Pons (tissue), 1 donor: Measurements from ENCODE around the gene CFAP410.
"Not testable (repeated sequence)": the region's sequence is repeated elsewhere in the genome, so short reads cannot be mapped to it uniquely, and the experiment has no call there.

Source experiments
- DNase-seq: peaks from one replicate; pipeline ENCODE4 v3.0.0-alpha.2; 2016; ENCODE audit warnings: low spot score

The CFAP410 gene

DNA sequence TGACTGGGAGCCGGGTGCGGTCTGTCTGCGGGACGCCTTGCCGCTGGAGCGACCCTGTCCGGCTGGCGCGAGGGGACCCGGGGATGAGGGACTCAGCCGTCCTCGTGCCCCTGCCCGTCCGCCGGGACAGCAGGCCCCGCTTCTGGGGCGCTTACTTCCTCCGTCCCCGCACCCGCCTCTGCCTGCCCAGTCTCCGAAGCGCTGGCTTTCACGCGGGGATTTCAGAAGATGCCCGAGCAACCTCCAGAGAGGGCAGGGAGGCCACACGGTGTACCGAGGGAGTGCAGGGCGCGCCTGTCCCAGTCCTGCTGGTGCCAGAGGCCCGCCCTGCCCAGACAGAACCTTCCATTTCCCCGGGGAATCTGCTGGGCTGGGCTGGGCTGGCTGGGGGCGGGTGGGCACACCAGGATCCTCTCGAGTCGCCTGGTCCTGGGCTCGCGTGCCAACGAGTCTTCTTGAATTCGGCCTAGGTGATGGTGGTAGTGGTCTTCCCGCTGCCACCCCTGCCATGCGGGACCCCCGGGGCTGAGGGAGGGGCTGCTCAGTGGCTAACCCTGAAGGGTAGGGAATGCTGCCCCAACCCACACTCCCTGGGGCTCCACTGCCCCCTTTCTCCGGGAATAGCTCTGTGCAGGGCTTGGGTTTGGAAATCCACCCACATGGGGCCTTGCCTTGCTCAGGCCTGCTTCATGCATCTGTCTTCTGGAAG, 11.7 kb upstream of the CFAP410 start:
- DNase-seq = no peak

DNA sequence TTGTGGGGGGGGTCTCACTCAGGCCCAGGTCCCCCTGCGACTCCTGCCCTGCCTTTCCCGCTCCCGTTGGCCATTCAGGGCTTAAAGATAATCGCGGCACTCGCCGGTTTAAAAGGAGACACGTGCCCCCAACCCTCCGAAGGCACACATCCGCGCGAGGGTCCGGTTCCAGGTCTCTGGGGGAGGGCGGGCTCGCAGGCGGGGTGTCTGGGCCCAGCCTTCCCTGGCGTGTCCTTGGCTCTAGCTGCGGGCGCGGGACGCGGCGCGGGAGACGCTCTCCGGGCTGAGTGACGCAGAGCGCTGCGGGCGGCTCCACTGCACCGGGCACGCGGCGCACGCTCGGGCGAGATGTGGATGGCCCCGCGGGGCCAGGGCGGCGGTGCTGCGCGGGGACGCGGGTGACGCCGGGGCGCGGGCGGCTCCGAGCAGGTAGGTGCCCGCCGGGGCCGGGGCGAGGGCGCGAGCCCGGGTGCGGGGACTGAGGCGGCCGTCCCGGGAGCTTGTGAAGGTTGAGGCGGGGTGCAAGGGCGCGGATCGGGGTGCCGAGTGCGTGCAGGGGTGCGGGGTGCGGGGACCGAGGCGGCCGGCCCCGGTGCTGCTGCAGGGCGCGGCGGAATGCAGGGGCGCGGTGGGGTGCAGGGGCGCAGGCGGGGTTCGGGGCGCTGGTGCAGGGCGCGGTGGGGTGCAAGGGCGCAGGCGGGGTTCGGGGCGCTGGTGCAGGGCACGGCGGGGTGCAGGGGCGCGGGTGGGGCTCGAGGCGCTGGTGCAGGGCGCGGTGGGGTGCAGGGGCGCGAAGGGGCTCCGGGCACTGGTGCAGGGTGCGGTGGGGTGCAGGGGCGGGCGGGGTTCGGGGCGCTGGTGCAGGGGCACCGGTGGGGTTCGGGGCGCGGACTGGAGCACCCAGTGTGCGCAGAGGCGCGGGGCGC, 10.9 kb upstream of the CFAP410 start:
- no peak for DNase-seq

DNA sequence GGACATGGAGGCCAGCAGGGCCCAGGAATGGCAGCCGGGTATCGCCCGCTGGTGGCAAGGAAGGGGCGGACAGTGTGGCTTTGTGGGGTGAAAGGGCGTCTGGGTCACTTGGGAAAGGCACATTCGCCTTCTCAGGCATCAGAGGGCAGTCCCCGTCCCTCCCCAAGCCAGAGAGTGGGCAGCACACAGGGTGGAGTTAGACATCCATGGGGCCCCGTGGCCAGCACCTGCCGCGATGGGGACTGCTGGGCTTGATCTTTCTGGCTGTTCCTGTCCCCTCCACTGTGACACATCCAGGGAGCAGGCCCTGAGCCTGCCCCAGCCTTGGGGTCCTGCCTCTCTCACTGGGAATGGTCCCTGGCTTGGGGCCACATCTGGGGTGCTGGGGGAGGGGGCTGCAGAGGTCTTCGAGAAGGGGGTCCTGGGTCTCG, 10.2 kb upstream of the CFAP410 start:
- DNase-seq = no peak

DNA sequence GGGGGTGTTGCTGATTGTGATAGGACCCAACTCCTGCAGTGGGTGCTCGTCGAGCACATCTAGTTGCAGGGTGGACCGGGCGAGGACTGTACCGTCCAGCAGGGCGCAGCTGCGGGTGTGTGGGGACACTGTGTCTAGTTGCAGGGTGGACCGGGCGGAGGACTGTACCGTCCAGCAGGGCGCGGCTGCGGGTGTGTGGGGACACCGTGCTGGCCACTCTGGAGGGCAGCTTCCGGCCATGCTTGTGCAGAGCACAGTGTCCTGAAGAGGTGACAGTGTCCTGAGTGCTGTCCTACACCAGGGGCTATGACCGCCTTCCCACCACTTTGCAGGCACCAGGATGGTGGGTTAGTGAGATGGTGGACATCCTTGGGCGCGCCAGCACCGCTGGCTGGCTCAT, 9.7 kb upstream of the CFAP410 start:
- DNase-seq = no peak

DNA sequence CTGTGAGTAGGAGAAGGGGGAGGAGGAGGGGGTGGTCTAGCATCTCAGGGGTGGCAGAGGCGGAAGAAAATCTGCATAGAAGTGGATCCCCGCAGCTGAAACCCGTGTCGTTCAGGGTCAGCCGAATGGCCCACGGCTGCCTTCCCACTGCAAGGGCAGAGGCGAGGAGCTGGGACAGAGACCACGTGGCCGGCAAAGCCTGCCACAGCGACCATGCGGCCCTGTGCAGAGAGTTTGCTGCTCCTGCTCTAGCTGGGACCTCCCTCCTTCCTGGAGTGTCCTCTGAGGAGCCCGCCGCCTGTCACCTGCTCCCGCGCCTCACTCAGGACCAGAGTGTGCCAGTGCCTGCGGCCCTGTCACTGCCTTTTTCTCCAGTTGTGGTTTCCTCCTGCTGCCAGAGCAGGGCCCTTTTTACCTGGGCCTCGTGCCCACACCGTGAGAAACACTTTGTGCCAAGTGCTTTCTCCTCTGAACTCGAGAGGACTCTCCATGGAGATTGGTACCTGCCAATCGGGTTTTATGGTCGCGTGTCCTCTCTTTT, 8.8 kb upstream of the CFAP410 start:
- DNase-seq = no peak

DNA sequence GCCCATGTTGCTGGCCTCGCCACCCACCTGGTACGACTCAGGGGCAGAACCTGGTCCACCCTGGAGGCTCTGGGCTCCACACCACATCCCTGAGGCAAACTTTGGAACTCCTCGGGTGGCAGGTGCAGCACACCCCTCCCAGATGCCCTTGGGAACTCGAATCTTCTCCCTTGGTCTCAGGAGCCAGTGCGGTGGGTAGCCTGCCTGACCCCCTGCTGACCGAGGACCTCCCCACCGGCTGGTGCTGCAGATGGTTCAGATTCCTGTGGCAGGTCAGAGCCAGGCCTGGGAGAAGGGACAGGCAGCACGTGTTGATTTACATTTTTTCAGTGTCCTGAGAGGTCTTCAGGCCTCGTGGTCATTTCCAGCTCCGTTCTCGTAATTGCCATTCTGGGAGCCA, 6.3 kb upstream of the CFAP410 start:
- no peak for DNase-seq

DNA sequence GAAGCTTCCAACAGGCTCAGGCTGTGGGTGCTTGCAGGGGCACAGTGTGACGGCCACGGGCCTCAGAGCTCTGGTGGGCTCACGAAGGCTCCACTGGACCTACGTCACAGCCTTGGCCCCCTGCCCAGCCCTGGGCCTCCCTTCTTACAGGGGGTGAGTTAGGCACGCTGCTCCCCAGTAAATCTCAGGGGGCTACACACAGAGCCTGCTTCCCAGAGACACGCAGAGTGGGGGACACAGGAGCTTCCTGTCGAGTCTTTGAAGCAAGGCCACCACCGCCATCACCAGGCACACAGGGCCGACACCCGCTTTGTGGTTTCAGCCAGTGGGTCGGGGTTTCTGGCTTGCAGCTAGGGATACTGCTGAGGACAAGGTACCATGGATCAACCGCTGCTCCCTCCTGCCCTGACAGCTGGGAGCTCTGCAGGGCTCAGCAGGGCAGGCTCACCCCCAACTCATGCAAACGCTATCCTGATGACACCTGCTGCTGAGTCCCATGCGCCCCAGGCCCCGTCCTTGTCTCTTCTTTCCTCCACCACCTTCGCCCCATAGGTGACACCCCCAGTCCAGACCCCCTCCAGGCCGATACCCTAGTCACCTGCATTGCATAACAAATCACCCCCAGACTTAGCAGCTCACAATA, 5.5 kb upstream of the CFAP410 start:
- no peak for DNase-seq

DNA sequence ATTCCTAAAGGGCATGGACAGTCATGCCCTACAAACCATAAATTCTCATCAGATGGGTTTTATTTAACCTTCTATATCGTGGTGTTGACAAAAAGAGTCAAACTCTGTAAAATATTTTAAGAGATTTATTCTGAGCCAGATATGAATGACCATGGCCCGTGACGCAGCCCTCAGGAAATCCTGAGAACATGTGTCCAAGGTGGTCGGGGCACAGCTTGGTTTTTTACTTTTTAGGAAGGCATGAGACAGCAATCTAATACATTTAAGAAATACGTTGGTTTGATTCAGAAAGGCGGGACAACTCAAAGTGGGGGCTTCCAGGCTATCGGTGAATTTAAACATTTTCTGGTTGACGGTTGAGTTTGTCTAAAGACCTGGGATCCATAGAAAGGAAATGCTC, 3.8 kb upstream of the CFAP410 start:
- DNase-seq = not testable (repeated sequence)

DNA sequence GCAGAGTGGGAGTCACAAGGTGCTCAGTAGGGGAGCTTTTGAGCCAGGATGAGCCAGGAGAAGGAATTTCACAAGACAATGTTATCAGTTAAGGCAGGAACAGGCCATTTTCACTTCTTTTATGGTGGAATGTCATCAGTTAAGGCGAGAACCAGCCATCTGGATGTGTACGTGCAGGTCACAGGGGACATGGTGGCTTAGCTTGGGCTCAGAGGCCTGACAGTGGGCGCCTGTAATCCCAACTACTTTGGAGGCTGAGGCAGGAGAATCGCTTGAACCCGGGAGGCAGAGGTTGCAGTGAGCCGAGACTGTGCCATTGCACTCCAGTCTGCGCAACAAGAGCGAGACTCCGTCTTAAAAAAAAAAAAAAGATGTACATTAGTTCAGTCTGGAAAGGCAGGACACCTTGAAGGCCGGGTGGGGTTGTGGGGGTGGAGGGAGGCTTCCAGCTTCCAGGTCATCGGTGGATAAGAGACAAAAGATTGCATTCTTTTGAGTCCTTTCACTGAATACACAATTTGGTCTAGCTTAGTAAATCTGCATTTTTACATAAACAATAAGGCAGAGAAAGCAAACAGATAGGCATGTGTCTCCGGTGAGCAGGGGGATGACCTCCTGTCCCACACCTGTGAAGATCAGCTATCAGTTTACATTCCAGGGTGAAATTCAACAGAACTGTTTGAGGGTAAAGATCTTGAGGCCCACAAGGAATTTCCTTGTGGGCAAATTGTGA, 2.7 kb upstream of the CFAP410 start:
- not testable (repeated sequence) for DNase-seq

DNA sequence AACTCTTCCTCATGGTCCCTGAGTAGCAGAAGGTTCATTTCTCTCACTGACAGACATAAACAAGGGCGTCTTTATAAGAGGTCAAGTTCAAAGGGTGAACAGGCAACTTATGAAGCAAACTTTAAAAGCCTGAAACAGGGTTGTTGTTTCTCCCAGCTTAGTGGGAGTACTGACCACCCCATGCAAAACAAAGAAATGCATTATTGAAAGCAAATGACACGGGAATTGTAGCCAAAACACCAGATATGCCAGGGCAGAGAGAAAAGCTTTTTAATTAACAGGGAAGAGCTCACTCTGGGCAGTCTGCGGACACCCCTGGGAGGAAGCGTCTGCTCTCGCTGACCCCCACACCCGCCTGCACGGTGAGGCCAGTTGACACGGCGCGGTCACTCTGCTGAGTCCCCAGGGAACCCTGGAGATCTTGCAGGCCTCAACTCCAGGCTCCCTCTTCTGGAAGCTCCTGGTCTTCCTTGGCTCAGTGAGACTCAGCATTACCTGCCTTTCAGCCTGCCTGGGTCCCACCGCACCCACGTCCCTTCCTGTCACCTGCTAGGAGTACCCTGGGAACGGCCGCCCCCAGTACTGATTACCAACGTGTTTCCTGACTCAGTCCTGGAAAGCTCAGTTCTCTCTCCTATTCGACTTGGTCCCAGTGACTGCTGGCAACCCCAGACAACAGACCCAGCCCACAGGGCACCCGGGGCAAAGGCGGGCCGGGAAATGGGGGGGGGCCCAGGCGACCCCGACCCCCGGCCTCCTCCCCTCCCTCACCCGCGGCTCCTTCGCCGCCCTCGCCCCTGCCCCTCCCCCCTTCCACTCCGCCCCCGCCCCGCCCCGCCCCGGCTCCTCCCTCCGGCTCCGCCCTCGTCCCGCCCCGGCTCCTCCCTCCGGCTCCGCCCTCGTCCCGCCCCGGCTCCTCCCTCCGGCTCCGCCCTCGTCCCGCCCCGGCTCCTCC, 972 bp downstream of the CFAP410 start:
- DNase-seq = peak; percentile 84

DNA sequence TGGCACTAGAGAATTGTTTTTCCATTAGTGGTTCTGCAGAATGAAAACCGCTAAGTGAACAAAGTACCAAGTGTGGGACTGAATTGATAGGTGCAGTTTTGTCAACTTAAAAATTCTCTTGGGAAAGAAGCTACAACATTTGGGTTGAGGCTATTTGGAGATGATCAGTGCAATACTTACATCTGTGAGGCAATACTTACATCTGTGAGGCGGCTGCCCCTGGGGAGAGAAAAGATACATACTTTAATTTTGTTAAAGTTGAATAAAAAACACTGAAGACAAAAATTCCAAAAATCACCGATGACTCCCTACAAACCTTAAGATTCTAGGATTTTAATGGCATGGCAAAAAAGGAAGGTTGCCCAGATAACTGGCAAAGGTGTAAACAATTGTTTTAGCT, 1.7 kb downstream of the CFAP410 start:
- no peak for DNase-seq

DNA sequence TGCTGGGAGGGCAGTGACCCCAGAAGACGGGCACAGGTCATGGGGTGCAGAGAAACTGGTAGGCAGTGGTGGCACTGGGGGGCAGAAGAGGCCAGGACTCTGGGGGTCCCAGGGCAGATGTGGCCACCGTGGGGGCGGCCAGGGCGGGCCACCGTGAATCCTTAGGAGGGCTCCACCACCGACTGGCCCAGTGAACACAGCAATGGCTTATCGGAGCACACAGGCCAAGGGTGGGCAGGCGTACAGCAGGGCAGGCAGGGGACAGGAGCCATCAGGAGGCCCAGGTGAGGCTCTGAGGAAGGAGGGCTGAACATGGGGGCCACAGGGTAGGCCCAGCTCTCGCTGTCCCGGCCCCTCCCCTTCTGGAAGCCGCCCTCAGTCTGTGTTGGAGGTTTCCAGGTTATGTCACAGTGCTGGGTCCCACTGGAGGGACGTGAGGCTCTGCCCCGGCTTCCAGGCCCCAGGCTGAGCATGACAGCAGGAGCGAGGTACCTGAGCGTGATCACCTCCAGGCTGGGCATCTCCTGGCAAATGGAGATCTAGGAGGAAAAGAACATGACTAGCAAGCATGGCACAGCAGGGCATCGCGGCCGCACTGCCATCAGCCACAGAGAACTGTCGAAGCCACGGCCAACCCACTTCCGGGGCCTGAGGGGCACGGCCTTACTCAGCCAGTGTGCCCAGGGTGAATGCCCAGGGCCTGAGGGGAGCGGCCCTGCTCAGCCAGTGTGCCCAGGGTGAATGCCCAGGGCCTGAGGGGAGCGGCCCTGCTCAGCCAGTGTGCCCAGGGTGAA, 3.7 kb downstream of the CFAP410 start:
- no peak for DNase-seq

DNA sequence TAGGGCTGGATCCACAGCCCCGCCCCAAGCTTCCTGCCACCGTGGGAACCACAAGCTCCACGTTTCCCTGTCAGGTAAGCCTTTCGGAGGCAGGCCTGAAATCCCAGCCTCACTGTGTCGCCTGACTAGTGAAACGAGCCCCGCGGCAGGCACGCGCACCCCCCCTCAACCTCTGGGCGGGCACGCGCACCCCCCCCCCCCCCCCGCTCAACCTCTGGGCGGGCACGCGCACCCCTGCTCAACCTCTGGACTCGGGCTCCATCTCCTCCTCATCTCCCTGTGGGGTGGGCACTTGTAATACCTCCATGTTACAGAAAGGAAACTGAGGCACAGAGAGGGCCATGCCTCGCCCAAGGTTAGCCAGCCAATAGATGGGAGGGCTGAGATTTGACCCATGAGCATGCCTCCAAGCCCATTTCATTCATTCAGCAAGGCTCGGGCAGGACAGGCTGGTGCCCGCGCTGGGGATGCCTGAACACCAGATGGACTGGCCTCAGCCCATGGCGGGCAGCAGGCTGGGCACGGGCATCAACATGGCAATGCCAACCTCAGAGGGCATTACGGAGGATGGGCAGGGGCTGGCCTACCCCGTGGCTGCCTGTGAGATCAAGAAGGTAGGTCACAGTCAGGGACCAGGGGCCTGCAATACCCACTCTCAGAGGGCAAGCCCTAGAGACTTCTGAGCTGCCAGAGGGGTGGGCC, 4.7 kb downstream of the CFAP410 start:
- no peak for DNase-seq

DNA sequence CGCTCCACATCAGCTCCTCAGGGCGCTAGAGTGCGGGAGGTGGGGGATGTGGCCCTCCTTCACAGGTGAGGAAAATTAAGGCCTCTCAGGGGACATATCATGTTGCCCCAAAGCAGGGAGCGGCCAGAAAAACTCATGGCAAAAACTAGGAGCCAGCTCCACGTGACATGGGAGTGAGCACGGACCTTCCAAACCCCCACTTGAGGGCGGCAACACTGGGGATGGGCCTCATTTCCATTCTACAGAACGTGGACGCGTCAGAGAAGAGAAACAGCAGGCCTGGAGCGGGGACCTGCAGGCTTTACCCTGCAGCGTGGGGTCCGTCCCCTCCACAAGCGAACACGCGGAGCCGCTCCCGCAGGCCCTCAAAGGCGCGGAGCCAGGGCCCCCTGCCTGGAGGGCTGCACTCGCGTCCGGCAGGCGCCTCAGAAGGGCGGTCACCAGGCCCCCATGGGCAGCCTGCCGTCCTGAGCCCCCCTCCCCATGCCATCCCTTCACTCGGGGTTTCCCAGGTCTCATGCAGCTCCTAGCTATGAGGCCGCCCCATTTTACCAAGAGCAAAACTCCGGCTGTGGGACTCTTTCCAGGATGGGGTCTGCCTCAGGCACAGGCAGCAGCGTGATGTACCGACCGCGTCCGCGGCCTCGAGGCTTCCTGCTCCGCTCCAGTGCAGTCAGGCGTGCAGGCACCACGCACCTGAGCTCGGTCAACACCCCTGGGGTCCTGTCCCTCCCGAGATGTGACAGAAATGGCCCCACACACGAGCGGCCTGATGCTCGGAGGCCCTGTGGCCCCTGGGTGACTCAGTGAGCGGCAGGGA, 5.5 kb downstream of the CFAP410 start:
- DNase-seq = no peak

DNA sequence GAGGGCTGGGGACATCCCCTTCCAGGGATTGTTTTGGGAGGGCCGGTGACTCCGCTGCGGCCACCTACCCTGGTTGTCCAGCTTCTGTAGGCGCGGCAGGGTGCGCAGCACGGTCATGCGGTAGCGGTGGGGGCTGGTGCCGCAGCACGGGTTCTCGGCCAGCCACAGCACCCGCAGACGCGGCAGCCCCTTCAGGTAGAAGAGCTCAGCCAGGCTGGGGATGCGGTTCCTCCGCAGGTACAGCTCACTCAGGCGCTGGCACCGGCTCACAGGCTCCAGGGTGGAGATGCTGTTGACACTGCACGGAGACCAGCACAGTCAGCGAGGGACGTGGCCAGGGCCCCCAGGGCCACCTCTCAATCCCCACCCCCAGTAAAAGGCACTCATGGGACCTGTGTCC, 6.2 kb downstream of the CFAP410 start:
- DNase-seq = no peak

DNA sequence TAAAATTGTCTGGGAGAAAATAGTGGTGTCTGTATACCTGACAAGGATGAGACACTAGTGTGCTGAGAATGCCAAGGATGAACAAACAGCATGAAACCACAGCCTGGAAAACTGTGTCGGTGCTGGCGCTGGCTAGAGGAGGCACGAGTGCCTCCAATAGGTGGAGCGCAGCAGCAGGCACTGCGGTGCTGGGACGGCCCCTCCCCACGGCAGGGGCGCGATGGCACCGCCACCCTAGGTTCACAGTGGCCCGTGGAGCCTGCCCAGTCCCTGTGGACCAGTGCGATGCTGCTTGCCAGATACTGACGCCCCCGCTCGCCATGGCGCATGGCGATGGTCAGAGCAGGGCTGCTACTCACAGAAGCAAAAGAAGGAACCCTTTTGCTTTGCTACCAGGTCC, 6.8 kb downstream of the CFAP410 start:
- no peak for DNase-seq

DNA sequence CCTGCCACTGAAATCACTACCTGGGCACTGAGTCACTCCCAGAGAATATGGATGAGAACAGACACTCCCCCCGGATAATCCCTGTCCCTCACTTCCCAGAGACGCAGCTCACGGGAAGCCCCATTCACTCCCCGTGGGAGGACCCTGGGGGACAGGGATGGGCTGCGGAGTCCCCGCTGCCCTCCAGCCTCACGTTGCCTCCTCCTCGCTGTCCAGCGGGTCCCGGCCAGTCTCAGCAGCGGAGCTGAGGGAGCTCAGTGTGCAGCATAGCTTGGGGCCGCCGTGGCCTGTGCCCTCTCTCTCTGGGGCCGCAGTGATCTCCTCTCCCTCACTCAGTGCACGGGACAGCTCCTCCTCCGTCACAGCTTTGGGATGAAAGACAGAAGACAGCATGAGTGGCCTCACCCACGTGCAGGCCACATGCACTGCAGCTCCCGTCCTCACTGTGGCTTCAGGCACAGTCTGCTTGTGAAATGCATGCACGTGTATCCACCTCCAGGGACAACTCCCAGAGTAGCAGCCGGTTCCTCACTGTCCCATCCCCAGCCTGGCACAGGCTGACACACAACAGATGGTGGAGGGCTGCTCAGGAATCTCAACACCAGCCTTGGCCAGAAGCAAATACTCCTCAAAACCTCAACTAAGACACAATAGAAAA, 7.4 kb downstream of the CFAP410 start:
- no peak for DNase-seq

DNA sequence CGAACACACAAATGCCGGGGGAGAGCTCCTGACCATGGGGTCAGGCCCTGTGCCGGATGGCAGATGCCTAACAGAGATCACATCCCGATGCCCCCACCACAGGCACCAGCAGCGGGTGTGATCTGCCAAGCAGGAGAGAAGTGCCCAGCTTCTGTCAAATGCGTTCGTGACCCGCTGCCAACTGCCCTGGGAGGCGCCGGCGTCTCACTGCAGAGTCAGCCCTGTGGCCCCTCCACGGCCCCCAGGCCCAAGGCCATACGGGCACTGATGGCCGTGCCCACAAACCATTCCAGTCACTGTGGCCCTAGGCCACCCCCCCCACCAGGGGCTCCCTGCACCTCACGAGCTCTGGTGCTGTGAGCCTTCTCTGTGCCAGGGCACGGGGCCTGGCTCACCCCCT, 8.0 kb downstream of the CFAP410 start:
- no peak for DNase-seq
